Tibial nerve (tissue), 4 donors: ENCODE measurements around the gene GGA1. TPM values are rescaled to one million over a fixed set of nuclear protein-coding genes. Genes with fewer than 3 reads are reported as not detected.

Source experiments
- DNase-seq, 2 donors: peaks; one replicate each; pipeline ENCODE4 v3.0.0-alpha.2; 2019; ENCODE audit warnings: low spot score in 2 of 2
- H3K27ac ChIP-seq, 4 donors: fragments of 200-600 bp; sonication (generic) in 3 of 4; one replicate each; pipeline ENCODE4 v1.5.1; 2017 to 2019; ENCODE audit warnings: mild to moderate bottlenecking in 1 of 4
- H3K27me3 ChIP-seq, 2 donors: fragments of 200-600 bp; sonication (generic) in 1 of 2; one replicate each; pipeline versions ENCODE4 v1.5.1 to v1.6.0; 2017 to 2019
- H3K36me3 ChIP-seq, 3 donors: fragments of 200-600 bp; sonication (generic); one replicate each; pipeline ENCODE4 v1.5.1; 2018 to 2019
- H3K4me1 ChIP-seq, 4 donors: fragments of 200-600 bp; sonication (generic) in 3 of 4; one replicate each; pipeline ENCODE4 v1.5.1; 2017 to 2019
- H3K4me3 ChIP-seq, 4 donors: fragments of 200-600 bp; sonication (generic) in 3 of 4; one replicate each; pipeline ENCODE4 v1.5.1; 2017 to 2019; ENCODE audit warnings: mild to moderate bottlenecking in 1 of 4, moderate library complexity in 1 of 4
- H3K9me3 ChIP-seq, 4 donors: fragments of 200-600 bp; sonication (generic) in 3 of 4; one replicate each; pipeline ENCODE4 v1.5.1; 2017 to 2019
- EP300 ChIP-seq, 2 donors: sonication (generic); formaldehyde crosslinking; IDR thresholded peaks; one replicate each; pipeline ENCODE4 v1.6.1; 2017; ENCODE audit warnings: antibody characterized with exemption in 2 of 2, mild to moderate bottlenecking in 1 of 2
- POLR2A ChIP-seq, 2 donors: fragments of 450-650 bp; IDR thresholded peaks; one replicate each; pipeline ENCODE4 v1.6.1; 2017; ENCODE audit warnings: antibody characterized with exemption in 2 of 2, mild to moderate bottlenecking in 2 of 2, moderate library complexity in 2 of 2
- WGBS, 2 donors: methylation state at CpG; one replicate each; pipeline ENCODE4 v1.1.5; 2018; 5-methylcytosine and 5-hydroxymethylcytosine counted together
- total RNA-seq, 4 donors: library from RNA; depleted of rRNA; stranded (reverse); fragments of >200 nt; gene quantifications; one replicate each; pipeline ENCODE4 v1.1.0, GENCODE V29; 2016
- TF ChIP-seq, protein P1 (sequence below), 5 experiments: fragments of 200-600 bp in 3 of 5; fragments of 450-650 bp in 2 of 5; sonication (generic) in 3 of 5; IDR thresholded peaks; one replicate each; pipeline ENCODE4 v1.5.1; 2016 to 2019; ENCODE audit warnings: antibody characterized with exemption in 5 of 5, mild to moderate bottlenecking in 3 of 5, moderate library complexity in 2 of 5

The GGA1 gene
- total RNA-seq, 4 donors from 2014 or later = 66.3 to 99.0 (median 77.2) TPM

DNA sequence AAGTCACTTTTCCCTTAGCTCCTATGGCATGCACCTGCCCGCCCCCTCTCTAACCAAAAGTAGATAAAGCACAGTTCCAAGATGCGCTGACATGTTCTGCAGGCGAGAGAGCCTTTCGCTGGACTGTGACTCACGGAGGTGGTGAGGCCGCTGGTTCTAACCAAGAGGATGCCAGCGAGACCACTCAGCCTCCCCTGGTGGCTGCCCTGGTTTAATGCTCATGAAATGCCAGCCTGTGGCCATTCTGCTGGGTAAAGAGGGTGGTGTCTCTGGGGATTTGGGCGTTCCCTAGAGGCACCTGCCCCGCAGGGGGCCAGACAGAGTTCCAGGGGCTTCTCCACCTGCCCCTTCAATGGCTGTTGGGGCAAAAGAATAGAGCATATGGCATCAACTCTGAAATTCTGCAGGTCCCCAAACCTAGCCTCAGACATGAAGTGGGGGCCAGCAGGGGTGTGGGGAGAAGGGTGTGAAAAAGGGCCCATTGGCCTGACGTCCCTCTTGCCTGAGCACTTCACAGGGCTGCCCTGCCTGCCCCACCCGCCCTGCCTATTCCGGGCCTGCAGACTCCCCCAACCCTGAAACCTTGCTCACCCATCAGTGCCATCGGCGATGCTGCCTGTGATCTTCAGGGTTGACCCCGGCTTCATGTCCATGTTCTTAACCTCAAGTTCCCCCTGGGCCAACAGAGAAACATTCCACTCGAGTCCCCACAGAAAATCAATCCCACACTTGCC is 37.2 kb upstream of the GGA1 start:
- no peak for DNase-seq
- peak overlapping the region in 2 of 4 donors; percentile 33 to 100 for H3K27ac ChIP-seq
- H3K4me3 ChIP-seq = no peak overlapping the region
- H3K27me3 ChIP-seq = no peaks in the 10 kb centered on the region
- H3K36me3 ChIP-seq = peaks cover 0 to 23% (median 0%) of the 10 kb centered on the region in 3 donors
- no peaks in the 10 kb centered on the region for H3K9me3 ChIP-seq
- H3K4me1 ChIP-seq = peaks cover 6 to 62% (median 33%) of the 10 kb centered on the region in 4 donors
- TF ChIP-seq POLR2A (IDR thresholded peaks at IDR 0.05) (no peak), EP300 (IDR thresholded peaks at IDR 0.05) (no peak)
- TF ChIP-seq, protein P1, sequence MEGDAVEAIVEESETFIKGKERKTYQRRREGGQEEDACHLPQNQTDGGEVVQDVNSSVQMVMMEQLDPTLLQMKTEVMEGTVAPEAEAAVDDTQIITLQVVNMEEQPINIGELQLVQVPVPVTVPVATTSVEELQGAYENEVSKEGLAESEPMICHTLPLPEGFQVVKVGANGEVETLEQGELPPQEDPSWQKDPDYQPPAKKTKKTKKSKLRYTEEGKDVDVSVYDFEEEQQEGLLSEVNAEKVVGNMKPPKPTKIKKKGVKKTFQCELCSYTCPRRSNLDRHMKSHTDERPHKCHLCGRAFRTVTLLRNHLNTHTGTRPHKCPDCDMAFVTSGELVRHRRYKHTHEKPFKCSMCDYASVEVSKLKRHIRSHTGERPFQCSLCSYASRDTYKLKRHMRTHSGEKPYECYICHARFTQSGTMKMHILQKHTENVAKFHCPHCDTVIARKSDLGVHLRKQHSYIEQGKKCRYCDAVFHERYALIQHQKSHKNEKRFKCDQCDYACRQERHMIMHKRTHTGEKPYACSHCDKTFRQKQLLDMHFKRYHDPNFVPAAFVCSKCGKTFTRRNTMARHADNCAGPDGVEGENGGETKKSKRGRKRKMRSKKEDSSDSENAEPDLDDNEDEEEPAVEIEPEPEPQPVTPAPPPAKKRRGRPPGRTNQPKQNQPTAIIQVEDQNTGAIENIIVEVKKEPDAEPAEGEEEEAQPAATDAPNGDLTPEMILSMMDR (IDR thresholded peaks at IDR 0.05) = peak in 1 of 5 experiments; percentile 26
- 64 to 67% methylated on average over 16 of the region's 16 CpGs for WGBS, 2 donors

DNA sequence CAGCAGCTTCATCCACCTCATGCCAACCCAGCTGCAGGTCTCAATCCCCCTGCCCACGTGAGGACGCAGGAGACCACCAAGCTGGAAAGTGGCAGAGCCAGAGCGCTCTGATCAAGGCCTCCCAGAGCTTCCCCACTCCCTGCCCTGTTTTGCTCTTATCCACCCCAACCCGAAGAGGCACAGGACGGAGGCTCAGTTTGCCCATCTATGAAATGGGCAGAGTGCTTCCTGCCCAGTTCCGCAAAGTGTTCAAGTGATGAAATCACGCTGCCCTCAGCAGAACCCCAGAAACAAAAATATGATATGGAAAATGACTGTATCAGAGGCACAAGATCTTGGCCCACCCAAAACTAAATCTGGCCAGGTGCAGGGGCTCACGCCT is 36.7 kb upstream of the GGA1 start:
- no peak overlapping the region for H3K27ac ChIP-seq
- no peaks in the 10 kb centered on the region for H3K9me3 ChIP-seq
- peaks cover 0 to 17% (median 0%) of the 10 kb centered on the region in 3 donors for H3K36me3 ChIP-seq
- no peak for DNase-seq
- 94 to 98% methylated on average over 8 of the region's 8 CpGs for WGBS, 2 donors
- no peak overlapping the region for H3K4me3 ChIP-seq
- no peak for TF ChIP-seq EP300 (IDR thresholded peaks at IDR 0.05)
- TF ChIP-seq, protein P1 (IDR thresholded peaks at IDR 0.05) = no peak
- no peak for TF ChIP-seq POLR2A (IDR thresholded peaks at IDR 0.05)
- peaks cover 3 to 57% (median 28%) of the 10 kb centered on the region in 4 donors for H3K4me1 ChIP-seq
- no peaks in the 10 kb centered on the region for H3K27me3 ChIP-seq

DNA sequence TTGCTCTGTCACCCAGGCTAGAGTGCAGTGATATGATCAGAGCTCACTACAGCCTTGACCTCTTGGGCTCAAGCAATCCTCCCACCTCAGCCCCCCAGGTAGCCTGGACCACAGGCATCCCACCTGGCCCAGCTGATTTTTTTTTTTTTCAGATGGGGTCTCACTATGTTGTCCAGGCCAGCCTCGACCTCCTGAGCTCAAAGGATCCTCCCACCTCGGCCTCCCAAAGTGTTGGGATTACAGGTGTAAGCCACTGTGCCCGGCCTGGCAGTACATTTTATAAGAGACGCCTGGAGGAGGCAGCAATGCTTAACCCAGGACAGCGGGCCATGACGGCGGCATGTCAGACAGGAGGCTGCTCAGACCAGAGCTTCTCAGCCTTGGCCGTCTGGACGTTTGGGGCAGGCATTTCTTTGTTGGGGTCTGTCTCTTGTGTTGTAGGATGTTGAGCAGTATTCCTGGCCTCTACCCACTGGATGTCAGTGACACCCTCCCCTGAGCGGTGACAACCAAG is 33.1 kb upstream of the GGA1 start:
- TF ChIP-seq EP300 (IDR thresholded peaks at IDR 0.05) = no peak
- no peak for TF ChIP-seq POLR2A (IDR thresholded peaks at IDR 0.05)
- TF ChIP-seq, protein P1 (IDR thresholded peaks at IDR 0.05) = no peak
- DNase-seq = no peak
- no peak overlapping the region for H3K27ac ChIP-seq
- WGBS, 2 donors = 89 to 94% methylated on average over 10 of the region's 10 CpGs
- peaks cover 0 to 26% (median under 1%) of the 10 kb centered on the region in 4 donors for H3K4me1 ChIP-seq
- H3K4me3 ChIP-seq = no peak overlapping the region
- no peaks in the 10 kb centered on the region for H3K9me3 ChIP-seq
- H3K27me3 ChIP-seq = no peaks in the 10 kb centered on the region
- H3K36me3 ChIP-seq = peaks cover 0 to 3% (median 0%) of the 10 kb centered on the region in 3 donors

DNA sequence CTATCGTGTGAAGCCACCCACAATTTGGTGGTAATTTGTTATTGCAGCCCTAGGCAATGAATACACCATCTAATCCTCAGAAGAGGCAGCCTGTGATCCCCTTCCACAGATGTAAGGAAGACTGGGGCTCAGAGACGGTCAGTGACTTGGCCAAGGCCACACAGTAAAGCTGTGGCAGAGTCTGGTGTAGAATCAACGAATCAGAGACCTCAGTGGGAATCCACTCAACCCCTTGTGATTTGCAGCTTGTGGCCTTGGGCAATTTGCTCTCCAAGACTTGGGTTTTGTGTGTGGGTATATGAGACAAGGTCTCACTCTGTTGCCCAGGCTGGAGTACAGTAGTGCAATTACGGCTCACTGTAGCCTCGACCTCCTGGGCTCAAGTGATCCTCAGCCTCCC is 30.6 kb upstream of the GGA1 start:
- TF ChIP-seq, protein P1 (IDR thresholded peaks at IDR 0.05) = no peak
- TF ChIP-seq EP300 (IDR thresholded peaks at IDR 0.05) (no peak), POLR2A (IDR thresholded peaks at IDR 0.05) (no peak)
- no peak overlapping the region for H3K27ac ChIP-seq
- WGBS, 2 donors = 77 to 84% methylated on average over 5 of the region's 5 CpGs

DNA sequence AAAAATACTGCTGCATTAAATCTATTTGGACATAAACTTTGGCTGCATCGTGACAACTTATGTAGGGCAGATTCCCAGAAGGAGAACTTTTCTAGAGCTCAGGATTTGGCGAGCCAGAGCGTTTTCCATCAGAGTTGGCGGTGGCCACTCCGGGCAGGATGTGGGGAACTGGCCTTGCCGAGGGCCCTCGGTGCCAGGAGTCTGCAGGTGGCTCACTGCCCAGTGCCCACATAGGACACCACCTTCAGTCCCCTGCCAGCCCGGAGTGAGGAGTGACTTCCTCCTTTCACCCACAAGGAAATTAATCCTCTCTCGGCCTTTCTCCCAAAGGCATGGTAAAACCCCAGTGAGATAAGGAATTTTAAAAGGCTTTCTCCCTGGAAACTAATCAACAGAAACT is 27.1 kb upstream of the GGA1 start:
- H3K4me1 ChIP-seq = peaks cover 0 to 5% (median 0%) of the 10 kb centered on the region in 4 donors
- H3K27me3 ChIP-seq = no peaks in the 10 kb centered on the region
- TF ChIP-seq, protein P1 (IDR thresholded peaks at IDR 0.05) = no peak
- TF ChIP-seq EP300 (IDR thresholded peaks at IDR 0.05) (no peak), POLR2A (IDR thresholded peaks at IDR 0.05) (no peak)
- peaks cover 0 to 3% (median 0%) of the 10 kb centered on the region in 3 donors for H3K36me3 ChIP-seq
- H3K27ac ChIP-seq = no peak overlapping the region
- no peak overlapping the region for H3K4me3 ChIP-seq
- no peaks in the 10 kb centered on the region for H3K9me3 ChIP-seq
- DNase-seq = no peak
- 32 to 41% methylated on average over 9 of the region's 9 CpGs for WGBS, 2 donors

More for the DNA sequence above, 30.6 kb upstream of the GGA1 start:
- Histone ChIP-seq H3K4me1 (peaks cover 0 to 14% (median 0%) of the 10 kb centered on the region in 4 donors), H3K9me3 (no peaks in the 10 kb centered on the region), H3K36me3 (peaks cover 0 to 3% (median 0%) of the 10 kb centered on the region in 3 donors), H3K27me3 (no peaks in the 10 kb centered on the region), H3K4me3 (no peak overlapping the region)
- no peak for DNase-seq
